Activated CD4-positive, alpha-beta T cell treated with anti-CD3 and anti-CD28 coated beads, Interleukin-2, amount 10 ng/mL, durations not matched to agents 7 days and 5 days (primary cell): ENCODE results near the gene SUMO2. TPM values are rescaled to one million over a fixed set of nuclear protein-coding genes. Genes with fewer than 3 reads are reported as not detected.

Experiments
- CTCF ChIA-PET: fragments of 350-600 bp; sonication (Branson Sonifier 250); formaldehyde crosslinking; loops from one replicate; lab custom pipeline; 2021; ENCODE audit warnings: antibody characterized with exemption; lab: Charles Lee
- POLR2A ChIA-PET: fragments of 350-600 bp; sonication (Branson Sonifier 250); formaldehyde crosslinking; loops from one replicate; lab custom pipeline; 2021; ENCODE audit warnings: antibody characterized with exemption; lab: Charles Lee
- DNase-seq: peaks from one replicate; pipeline ENCODE4 v3.0.0-alpha.2; 2020
- H3K27ac Mint-ChIP-seq: one replicate; pipeline ENCODE4 v1.8.0; 2021; ENCODE audit warnings: mild to moderate bottlenecking, moderate library complexity, mixed read lengths
- H3K27me3 Mint-ChIP-seq: one replicate; pipeline ENCODE4 v1.8.0; 2021; ENCODE audit warnings: mixed read lengths
- H3K36me3 Mint-ChIP-seq: one replicate; pipeline ENCODE4 v1.8.0; 2021; ENCODE audit warnings: low read depth, mixed read lengths
- H3K4me1 Mint-ChIP-seq: one replicate; pipeline ENCODE4 v1.8.0; 2021; ENCODE audit warnings: mixed read lengths
- H3K4me3 Mint-ChIP-seq: one replicate; pipeline ENCODE4 v1.8.0; 2021; ENCODE audit warnings: mild to moderate bottlenecking, moderate library complexity, mixed read lengths
- H3K9me3 Mint-ChIP-seq: one replicate; pipeline ENCODE4 v1.8.0; 2021; ENCODE audit warnings: mixed read lengths
- total RNA-seq, 2 experiments: library from RNA; stranded (reverse); gene quantifications; one replicate each; pipeline ENCODE4 v1.2.3, GENCODE V29; 2021

The SUMO2 gene
- total RNA-seq, 2 experiments from 2014 or later, result 527 to 642 TPM

DNA sequence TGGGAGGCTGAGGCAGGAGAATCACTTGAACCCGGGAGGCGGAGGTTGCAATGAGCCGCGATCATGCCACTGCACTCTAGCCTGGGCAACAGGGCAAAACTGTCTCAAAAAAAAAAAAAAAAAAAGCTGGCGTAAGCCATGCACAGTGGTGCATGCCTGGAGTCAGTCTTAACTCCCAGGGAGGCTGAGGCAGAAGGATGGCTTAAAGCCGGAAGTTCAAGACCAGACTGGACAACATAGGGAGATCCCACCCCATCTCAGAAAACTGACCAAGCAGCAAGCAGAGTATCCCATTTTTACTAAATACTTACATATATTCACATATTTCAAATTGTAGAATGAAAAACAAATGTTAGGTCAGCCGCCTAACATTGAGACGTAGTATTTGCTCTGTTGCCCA, 55.8 kb downstream of the SUMO2 start:
- no peak overlapping the region for H3K4me3 Mint-ChIP-seq
- CTCF ChIA-PET, result interaction anchor here (0.6 to 13.8 kb wide), 4 partner anchors 11 to 144 kb away, joined by 3 to 150 read pairs (median 3); partner anchors contain the start of gene MIF4GD
- no peak overlapping the region for H3K27ac Mint-ChIP-seq
- peaks cover 32% of the 10 kb centered on the region for H3K36me3 Mint-ChIP-seq
- H3K9me3 Mint-ChIP-seq, result peaks cover 5% of the 10 kb centered on the region
- DNase-seq, result no peak
- POLR2A ChIA-PET, result no interaction called here
- peaks cover 48% of the 10 kb centered on the region for H3K4me1 Mint-ChIP-seq
- H3K27me3 Mint-ChIP-seq, result no peaks in the 10 kb centered on the region

DNA sequence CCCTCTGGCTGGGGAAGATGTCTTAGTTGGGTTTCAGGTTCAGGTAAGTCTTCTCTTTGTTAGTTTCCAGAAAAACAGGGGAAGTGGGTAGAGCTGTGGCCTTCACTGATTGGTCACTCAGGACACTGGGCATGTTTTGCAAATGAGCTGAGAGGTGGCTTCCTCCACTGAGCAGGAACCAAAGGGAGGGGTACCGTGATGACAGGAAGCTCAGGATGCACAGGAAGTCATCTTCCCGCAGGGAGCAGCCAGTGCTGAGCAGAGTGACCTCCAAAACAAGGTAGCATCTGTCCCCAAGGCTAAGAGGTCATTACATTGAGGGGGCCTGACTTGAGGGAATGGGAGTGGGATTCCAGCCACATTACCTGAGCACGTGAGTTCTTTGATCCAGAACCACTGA, 56.8 kb downstream of the SUMO2 start:
- Mint-ChIP-seq H3K4me1 (peaks cover 49% of the 10 kb centered on the region), H3K27ac (peak overlapping the region; percentile 89), H3K9me3 (peaks cover 5% of the 10 kb centered on the region), H3K36me3 (peaks cover 36% of the 10 kb centered on the region), H3K27me3 (no peaks in the 10 kb centered on the region), H3K4me3 (peak overlapping the region; percentile 25)
- ChIA-PET POLR2A (no interaction called here), CTCF (interaction anchor here (0.9 to 13.8 kb wide), 6 partner anchors 10 to 286 kb away, joined by 3 to 150 read pairs (median 3); no protein-coding TSS in a partner anchor)
- peak; percentile 36 for DNase-seq

DNA sequence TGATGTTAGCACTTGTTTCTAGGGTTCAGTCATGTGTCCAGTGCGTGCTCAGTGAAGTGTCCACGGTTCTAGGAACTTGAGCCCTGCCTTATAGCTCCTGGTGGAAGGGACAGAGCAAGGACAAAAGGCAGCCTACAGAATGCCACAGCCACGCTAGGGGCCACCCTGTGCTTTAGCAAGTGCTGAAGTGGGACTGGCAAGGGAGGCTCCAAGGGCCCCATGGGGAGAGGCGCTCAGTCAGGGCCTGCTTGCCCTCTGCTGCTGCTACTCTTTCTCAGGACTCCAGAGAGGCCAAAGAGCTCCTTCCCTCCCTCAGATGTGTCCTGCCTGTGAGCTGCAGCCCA, 58.0 kb downstream of the SUMO2 start:
- H3K4me3 Mint-ChIP-seq, result peak overlapping the region; percentile 17
- CTCF ChIA-PET, result interaction anchor here (0.8 to 13.8 kb wide), 7 partner anchors 9 to 146 kb away, joined by 3 to 150 read pairs (median 4); partner anchors contain the start of gene MIF4GD

DNA sequence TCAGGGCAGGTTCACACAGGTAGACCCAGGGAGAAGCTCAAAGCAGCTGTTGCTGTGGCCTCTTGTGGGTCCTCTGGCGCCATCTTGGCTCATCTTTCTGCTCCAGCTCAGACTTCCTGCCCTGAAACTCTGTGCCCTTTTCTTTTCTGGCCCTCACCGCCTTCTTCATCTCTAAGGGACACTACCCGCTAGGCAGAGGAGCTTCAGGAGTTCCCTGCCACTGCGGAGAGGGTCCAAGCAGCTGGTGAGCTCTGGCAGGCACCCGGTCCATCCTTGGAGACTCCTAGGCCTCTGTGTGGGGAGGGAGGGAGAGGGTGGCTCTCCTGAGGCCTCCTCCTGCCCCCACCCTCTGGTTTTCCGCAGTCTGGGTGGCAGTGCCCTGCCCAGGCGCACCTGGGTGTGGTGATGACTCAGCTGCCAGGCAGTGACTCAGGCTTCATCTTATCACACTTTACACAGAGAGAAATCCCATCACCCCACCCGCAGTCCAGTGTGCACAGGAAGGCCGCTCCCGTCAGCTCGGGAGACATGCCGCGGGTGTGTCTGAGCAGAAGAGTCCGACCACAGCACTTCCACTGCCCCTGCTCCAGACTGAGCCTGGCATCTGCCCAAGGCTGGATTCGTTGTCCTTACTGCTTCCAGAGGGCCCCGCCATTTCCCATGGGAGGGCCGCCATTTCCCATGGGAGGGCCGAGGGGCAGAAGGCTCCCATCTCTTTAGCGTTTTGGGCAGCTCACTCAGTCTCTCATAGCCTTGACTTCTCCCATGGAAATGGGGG, 58.5 kb downstream of the SUMO2 start:
- peaks cover 43% of the 10 kb centered on the region for H3K4me1 Mint-ChIP-seq
- peak overlapping the region; percentile 47 for H3K4me3 Mint-ChIP-seq
- peaks cover 5% of the 10 kb centered on the region for H3K9me3 Mint-ChIP-seq
- no peaks in the 10 kb centered on the region for H3K27me3 Mint-ChIP-seq
- ChIA-PET CTCF (interaction anchor here (0.6 to 13.8 kb wide), 8 partner anchors 8 to 187 kb away, joined by 3 to 150 read pairs (median 4); partner anchors contain the start of genes MIF4GD and NT5C), POLR2A (no interaction called here)
- H3K36me3 Mint-ChIP-seq, result peaks cover 34% of the 10 kb centered on the region
- DNase-seq, result peak; percentile 59
- H3K27ac Mint-ChIP-seq, result peak overlapping the region; percentile 89

More for the DNA sequence above, 58.0 kb downstream of the SUMO2 start:
- no peaks in the 10 kb centered on the region for H3K27me3 Mint-ChIP-seq
- POLR2A ChIA-PET, result no interaction called here
- peaks cover 39% of the 10 kb centered on the region for H3K36me3 Mint-ChIP-seq
- DNase-seq, result no peak
- peak overlapping the region; percentile 89 for H3K27ac Mint-ChIP-seq
- peaks cover 48% of the 10 kb centered on the region for H3K4me1 Mint-ChIP-seq
- H3K9me3 Mint-ChIP-seq, result peaks cover 5% of the 10 kb centered on the region

DNA sequence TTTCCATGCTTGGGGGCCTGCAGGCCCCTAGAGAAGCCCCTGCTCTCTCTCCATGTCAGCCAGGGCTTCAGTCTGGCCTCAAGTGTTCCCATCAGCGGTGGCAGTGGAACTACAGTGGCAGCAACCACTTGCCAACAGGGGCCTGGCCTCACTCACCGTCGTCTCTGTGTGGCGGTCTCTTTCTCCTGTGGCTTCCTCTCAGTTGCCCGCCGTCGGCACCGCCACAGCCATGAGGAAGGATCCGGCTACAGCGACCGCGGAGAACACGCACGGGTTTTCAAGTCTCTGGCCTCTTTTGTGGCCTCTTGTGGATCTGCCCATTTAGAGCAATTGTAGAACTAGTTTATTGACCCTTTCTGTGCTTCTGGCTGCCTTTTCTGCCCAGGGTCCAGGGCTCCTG, 64.5 kb downstream of the SUMO2 start:
- Mint-ChIP-seq H3K27me3 (no peaks in the 10 kb centered on the region), H3K36me3 (peaks cover 40% of the 10 kb centered on the region), H3K4me3 (no peak overlapping the region), H3K27ac (no peak overlapping the region), H3K9me3 (no peaks in the 10 kb centered on the region), H3K4me1 (peaks cover 46% of the 10 kb centered on the region)
- POLR2A ChIA-PET, result no interaction called here
- DNase-seq, result no peak
- CTCF ChIA-PET, result interaction anchor here (0.6 to 5.9 kb wide), 5 partner anchors 10 to 256 kb away, joined by 3 to 150 read pairs (median 3); partner anchors contain the start of genes NT5C and SUMO2

DNA sequence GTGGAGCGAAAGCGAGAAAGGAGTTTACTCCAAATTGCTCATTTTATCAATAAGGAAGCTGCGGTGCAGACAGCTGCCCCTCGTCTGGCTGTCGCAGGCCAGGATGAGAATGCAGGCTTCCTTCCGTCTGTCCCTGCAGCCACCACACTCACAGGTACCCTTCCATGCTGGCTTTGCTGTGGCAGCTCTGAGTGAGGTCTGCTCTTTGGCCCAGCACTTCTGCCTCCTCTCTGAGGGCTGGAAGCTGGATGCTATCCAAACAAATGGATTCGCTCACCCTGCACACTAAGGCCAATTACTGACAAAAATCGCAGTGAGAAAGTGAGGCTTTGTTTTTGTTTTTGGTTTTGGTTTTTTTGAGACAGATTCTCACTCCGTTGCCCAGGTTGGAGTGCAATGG, 66.0 kb downstream of the SUMO2 start:
- Mint-ChIP-seq H3K27ac (no peak overlapping the region), H3K9me3 (no peaks in the 10 kb centered on the region), H3K4me1 (peaks cover 49% of the 10 kb centered on the region), H3K4me3 (no peak overlapping the region), H3K36me3 (peaks cover 43% of the 10 kb centered on the region), H3K27me3 (no peaks in the 10 kb centered on the region)
- ChIA-PET CTCF (interaction anchor here (0.7 to 7.9 kb wide), 7 partner anchors 11 to 85 kb away, joined by 3 to 150 read pairs (median 4); partner anchors contain the start of gene NT5C), POLR2A (interaction anchor here (0.6 kb wide), 1 partner anchor 133 kb away, joined by 3 read pairs; no protein-coding TSS in a partner anchor)
- DNase-seq, result no peak

Other genes starting within 250 kb of the SUMO2 start
- not detected for gene OTOP3, start 247.1 kb downstream of the SUMO2 start, total RNA-seq
- under 1 TPM; 0.44 to 0.82 TPM for gene HID1, start 210.2 kb downstream of the SUMO2 start, total RNA-seq
- under 1 TPM; 0.31 to 0.40 TPM for gene CDR2L, start 195.3 kb downstream of the SUMO2 start, total RNA-seq
- 10 to 100 TPM; 41.2 to 46.2 TPM for gene MRPL58, start 170.3 kb downstream of the SUMO2 start, total RNA-seq
- 100 to 1,000 TPM; 252 to 259 TPM for gene ATP5PD, start 136.0 kb downstream of the SUMO2 start, total RNA-seq
- gene KCTD2, start 135.7 kb downstream of the SUMO2 start, total RNA-seq, result 10 to 100 TPM; 21.7 TPM
- gene SLC16A5, start 95.0 kb downstream of the SUMO2 start, total RNA-seq, result 10 to 100 TPM; 11.4 to 12.2 TPM
- gene ARMC7, start 73.0 kb downstream of the SUMO2 start, total RNA-seq, result 10 to 100 TPM; 18.5 to 18.8 TPM
- gene NT5C, start 51.2 kb downstream of the SUMO2 start, total RNA-seq, result 10 to 100 TPM; 45.2 to 50.4 TPM
- gene JPT1, start 28.4 kb downstream of the SUMO2 start, total RNA-seq, result 100 to 1,000 TPM; 277 to 280 TPM
- 100 to 1,000 TPM; 140 to 172 TPM for gene NUP85, start 22.7 kb upstream of the SUMO2 start, total RNA-seq
- 10 to 100 TPM; 80.2 to 86.1 TPM for gene GGA3, start 78.6 kb upstream of the SUMO2 start, total RNA-seq
- gene MRPS7, start 78.9 kb upstream of the SUMO2 start, total RNA-seq, result 10 to 100 TPM; 35.4 to 38.2 TPM
- gene MIF4GD, start 88.3 kb upstream of the SUMO2 start, total RNA-seq, result 10 to 100 TPM; 44.4 to 44.6 TPM
- 10 to 100 TPM; 27.6 to 30.5 TPM for gene SLC25A19, start 106.5 kb upstream of the SUMO2 start, total RNA-seq
- gene GRB2, start 222.7 kb upstream of the SUMO2 start, total RNA-seq, result 100 to 1,000 TPM; 136 to 150 TPM